Urinary bladder (tissue), 4 donors: ENCODE results near the gene ARHGEF16. TPM values are rescaled to one million over a fixed set of nuclear protein-coding genes. Genes with fewer than 3 reads are reported as not detected.

ENCODE experiments used
- DNase-seq: peaks from one replicate; pipeline ENCODE4 v3.0.0-alpha.2; 2015; ENCODE audit errors: extremely low spot score
- H3K27ac ChIP-seq: one replicate; pipeline ENCODE4 v1.5.1; 2013; ENCODE audit warnings: low read depth, mild to moderate bottlenecking, moderate library complexity
- H3K36me3 ChIP-seq: one replicate; pipeline ENCODE4 v1.6.1; 2013; ENCODE audit warnings: mild to moderate bottlenecking, moderate library complexity; ENCODE audit not compliant: insufficient read depth
- H3K4me1 ChIP-seq: one replicate; pipeline ENCODE4 v1.6.1; 2013; ENCODE audit warnings: mild to moderate bottlenecking, moderate library complexity; ENCODE audit not compliant: insufficient read depth
- H3K4me3 ChIP-seq: one replicate; pipeline ENCODE4 v1.5.1; 2013; ENCODE audit warnings: low read depth, low read length
- WGBS: extraction: QIAGEN DNeasy Blood & Tissue Kit; methylation state at CpG from one replicate; pipeline ENCODE4 v1.1.7; 2013; 5-methylcytosine and 5-hydroxymethylcytosine counted together
- polyA plus RNA-seq: library from polyadenylated mRNA; stranded (reverse); fragments of 200-250 nt; gene quantifications from one replicate; pipeline ENCODE4 v1.2.3, GENCODE V29; 2013
- total RNA-seq: library from RNA; depleted of rRNA; stranded (reverse); fragments of >200 nt; gene quantifications from one replicate; pipeline ENCODE4 v1.2.3, GENCODE V29; 2014
- donor health status: healthy with polysubstance abuse.
- donor health status: healthy.

ARHGEF16 gene
- total and polyA plus RNA-seq, 2 donors = 3.3 to 4.2 TPM

- H3K36me3 ChIP-seq = no peaks in the 10 kb centered on the region
- no peak overlapping the region for H3K27ac ChIP-seq
- no peaks in the 10 kb centered on the region for H3K4me1 ChIP-seq
- 89% methylated on average over 43 of the region's 43 CpGs for WGBS
- H3K4me3 ChIP-seq = no peak overlapping the region
- DNase-seq = no peak
Measured at GRCh38 chr1:3427711-3428704, 26.5 kb upstream of the ARHGEF16 start.

- no peak for DNase-seq
- Histone ChIP-seq H3K4me1 (no peaks in the 10 kb centered on the region), H3K36me3 (no peaks in the 10 kb centered on the region), H3K27ac (no peak overlapping the region), H3K4me3 (no peak overlapping the region)
- 78% methylated on average over 9 of the region's 9 CpGs for WGBS
Measured at GRCh38 chr1:3428899-3429298, 25.6 kb upstream of the ARHGEF16 start.

- Histone ChIP-seq H3K36me3 (no peaks in the 10 kb centered on the region), H3K4me1 (no peaks in the 10 kb centered on the region), H3K27ac (no peak overlapping the region), H3K4me3 (no peak overlapping the region)
- 84% methylated on average over 13 of the region's 13 CpGs for WGBS
- DNase-seq = no peak
Measured at GRCh38 chr1:3429320-3429719, 25.1 kb upstream of the ARHGEF16 start.

- 88% methylated on average over 16 of the region's 16 CpGs for WGBS
- Histone ChIP-seq H3K27ac (no peak overlapping the region), H3K4me3 (no peak overlapping the region), H3K36me3 (no peaks in the 10 kb centered on the region), H3K4me1 (no peaks in the 10 kb centered on the region)
- no peak for DNase-seq
Measured at GRCh38 chr1:3429766-3430165, 24.7 kb upstream of the ARHGEF16 start.

GRCh38 chr1:3430406-3430805, 24.1 kb upstream of the ARHGEF16 start:
- Histone ChIP-seq H3K4me1 (no peaks in the 10 kb centered on the region), H3K36me3 (no peaks in the 10 kb centered on the region), H3K27ac (no peak overlapping the region), H3K4me3 (no peak overlapping the region)
- no peak for DNase-seq
- 80% methylated on average over 19 of the region's 19 CpGs for WGBS

- no peaks in the 10 kb centered on the region for H3K36me3 ChIP-seq
- WGBS = 79% methylated on average over 22 of the region's 22 CpGs
- H3K4me3 ChIP-seq = no peak overlapping the region
- DNase-seq = no peak
- no peak overlapping the region for H3K27ac ChIP-seq
- no peaks in the 10 kb centered on the region for H3K4me1 ChIP-seq
Measured at GRCh38 chr1:3430820-3431219, 23.6 kb upstream of the ARHGEF16 start.

GRCh38 chr1:3431266-3431665, 23.2 kb upstream of the ARHGEF16 start:
- Histone ChIP-seq H3K4me1 (no peaks in the 10 kb centered on the region), H3K27ac (no peak overlapping the region), H3K36me3 (no peaks in the 10 kb centered on the region), H3K4me3 (no peak overlapping the region)
- no peak for DNase-seq
- 42% methylated on average over 12 of the region's 12 CpGs for WGBS

GRCh38 chr1:3431686-3432085, 22.8 kb upstream of the ARHGEF16 start:
- 82% methylated on average over 17 of the region's 17 CpGs for WGBS
- Histone ChIP-seq H3K4me3 (no peak overlapping the region), H3K36me3 (no peaks in the 10 kb centered on the region)

GRCh38 chr1:3432306-3432705, 22.2 kb upstream of the ARHGEF16 start:
- no peak overlapping the region for H3K4me3 ChIP-seq
- H3K36me3 ChIP-seq = no peaks in the 10 kb centered on the region
- 53% methylated on average over 15 of the region's 15 CpGs for WGBS
- no peaks in the 10 kb centered on the region for H3K4me1 ChIP-seq
- DNase-seq = no peak
- no peak overlapping the region for H3K27ac ChIP-seq

More at GRCh38 chr1:3431686-3432085, 22.8 kb upstream of the ARHGEF16 start:
- H3K27ac ChIP-seq = no peak overlapping the region
- no peak for DNase-seq
- no peaks in the 10 kb centered on the region for H3K4me1 ChIP-seq

- DNase-seq = no peak
- Histone ChIP-seq H3K36me3 (no peaks in the 10 kb centered on the region), H3K4me1 (no peaks in the 10 kb centered on the region), H3K27ac (no peak overlapping the region), H3K4me3 (no peak overlapping the region)
- 86% methylated on average over 14 of the region's 14 CpGs for WGBS
Measured at GRCh38 chr1:3433076-3433475, 21.4 kb upstream of the ARHGEF16 start.

- Histone ChIP-seq H3K36me3 (no peaks in the 10 kb centered on the region), H3K4me3 (no peak overlapping the region), H3K4me1 (no peaks in the 10 kb centered on the region), H3K27ac (no peak overlapping the region)
- WGBS = 88% methylated on average over 31 of the region's 31 CpGs
- no peak for DNase-seq
Measured at GRCh38 chr1:3433596-3434320, 20.7 kb upstream of the ARHGEF16 start.

- no peak for DNase-seq
- Histone ChIP-seq H3K4me1 (no peaks in the 10 kb centered on the region), H3K27ac (no peak overlapping the region), H3K36me3 (no peaks in the 10 kb centered on the region), H3K4me3 (no peak overlapping the region)
- WGBS = 89% methylated on average over 40 of the region's 40 CpGs
Measured at GRCh38 chr1:3434406-3435110, 19.9 kb upstream of the ARHGEF16 start.

- DNase-seq = no peak
- WGBS = 65% methylated on average over 21 of the region's 21 CpGs
- no peak overlapping the region for H3K4me3 ChIP-seq
- no peaks in the 10 kb centered on the region for H3K4me1 ChIP-seq
- H3K36me3 ChIP-seq = no peaks in the 10 kb centered on the region
- no peak overlapping the region for H3K27ac ChIP-seq
Measured at GRCh38 chr1:3435666-3436065, 18.8 kb upstream of the ARHGEF16 start.
